VCaP (cell line): ENCODE data around the gene DNAJB14.

Experiments used
- H3K27ac ChIP-seq: fragments of 450-650 bp; 2 replicates; pipeline ENCODE4 v1.5.1; 2017
- TF ChIP-seq, protein P1 (sequence below): fragments of 450-650 bp; conservative IDR thresholded peaks from 2 replicates; pipeline ENCODE4 v1.5.1; 2017; ENCODE audit warnings: mild to moderate bottlenecking, moderate library complexity

Gene DNAJB14

DNA sequence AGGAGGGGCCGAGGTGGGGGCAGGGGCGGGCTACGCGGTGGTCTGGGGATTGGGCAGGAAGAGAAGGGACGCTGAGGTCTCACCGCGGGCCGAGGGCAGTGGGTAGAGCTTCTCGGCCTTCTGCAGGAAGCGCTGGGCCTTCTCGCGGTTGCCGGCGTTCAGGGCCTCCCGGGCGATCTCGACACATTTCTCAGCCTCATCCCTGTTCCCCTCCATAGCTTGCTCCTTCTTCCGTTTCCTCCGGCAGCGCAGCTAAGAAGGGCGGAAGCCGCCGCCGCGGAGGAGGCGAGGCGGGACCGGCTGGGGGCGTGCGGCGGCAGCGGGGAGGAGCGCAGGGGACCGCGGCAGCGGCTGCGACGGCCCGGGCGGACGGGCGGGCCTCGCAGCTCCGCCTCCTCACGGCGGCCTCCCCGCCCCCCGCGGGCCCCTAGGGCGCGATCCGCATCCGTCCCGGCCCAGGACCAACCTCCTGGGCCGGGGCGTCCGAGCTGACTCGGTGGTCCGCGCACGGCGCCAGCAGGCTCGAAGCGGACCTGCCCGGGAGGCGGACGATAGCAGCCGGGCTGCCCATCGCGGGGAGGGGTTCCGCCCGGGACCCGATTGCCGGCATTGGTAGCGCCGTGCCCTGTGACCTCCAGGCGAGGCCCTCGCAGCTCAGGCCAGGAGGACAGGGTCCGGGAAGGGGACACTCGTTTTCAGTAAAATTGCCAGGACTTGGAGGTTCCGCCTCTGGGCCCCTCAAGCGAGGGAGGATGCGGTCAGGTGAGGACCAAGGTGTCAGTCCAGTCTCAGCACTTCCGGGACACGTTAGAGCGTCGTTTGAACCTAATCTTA lies at the start of gene DNAJB14:
DNAJB14 (minus strand) TSS at position 263 of the 834 bp plus-strand sequence; CDS start at position 216, 47 bp downstream.
- TF ChIP-seq, protein P1, sequence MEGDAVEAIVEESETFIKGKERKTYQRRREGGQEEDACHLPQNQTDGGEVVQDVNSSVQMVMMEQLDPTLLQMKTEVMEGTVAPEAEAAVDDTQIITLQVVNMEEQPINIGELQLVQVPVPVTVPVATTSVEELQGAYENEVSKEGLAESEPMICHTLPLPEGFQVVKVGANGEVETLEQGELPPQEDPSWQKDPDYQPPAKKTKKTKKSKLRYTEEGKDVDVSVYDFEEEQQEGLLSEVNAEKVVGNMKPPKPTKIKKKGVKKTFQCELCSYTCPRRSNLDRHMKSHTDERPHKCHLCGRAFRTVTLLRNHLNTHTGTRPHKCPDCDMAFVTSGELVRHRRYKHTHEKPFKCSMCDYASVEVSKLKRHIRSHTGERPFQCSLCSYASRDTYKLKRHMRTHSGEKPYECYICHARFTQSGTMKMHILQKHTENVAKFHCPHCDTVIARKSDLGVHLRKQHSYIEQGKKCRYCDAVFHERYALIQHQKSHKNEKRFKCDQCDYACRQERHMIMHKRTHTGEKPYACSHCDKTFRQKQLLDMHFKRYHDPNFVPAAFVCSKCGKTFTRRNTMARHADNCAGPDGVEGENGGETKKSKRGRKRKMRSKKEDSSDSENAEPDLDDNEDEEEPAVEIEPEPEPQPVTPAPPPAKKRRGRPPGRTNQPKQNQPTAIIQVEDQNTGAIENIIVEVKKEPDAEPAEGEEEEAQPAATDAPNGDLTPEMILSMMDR: no peak
- H3K27ac ChIP-seq: peak within 1 kb of the TSS; percentile 89

DNA sequence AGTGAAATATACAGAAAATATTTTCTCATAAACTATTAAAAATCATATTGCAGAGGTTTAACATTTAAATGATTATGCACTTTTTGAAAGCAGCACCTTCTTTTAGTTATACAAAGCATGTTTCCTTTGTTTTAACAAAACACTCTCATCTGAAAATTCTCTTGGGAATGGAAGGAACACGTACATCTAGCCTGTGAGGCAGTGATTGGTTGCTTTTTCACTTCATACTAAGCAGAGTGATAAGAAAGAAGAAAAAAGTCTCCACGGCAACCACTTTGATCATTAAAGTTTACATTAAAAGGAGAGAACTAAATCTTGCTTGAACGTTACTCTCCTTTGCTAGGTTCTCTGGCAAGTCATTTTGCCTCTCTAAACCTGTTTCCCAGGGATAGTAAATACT lies 45.3 kb upstream of the DNAJB14 start:
- TF ChIP-seq, protein P1: no peak
- no peak overlapping the region for H3K27ac ChIP-seq

DNA sequence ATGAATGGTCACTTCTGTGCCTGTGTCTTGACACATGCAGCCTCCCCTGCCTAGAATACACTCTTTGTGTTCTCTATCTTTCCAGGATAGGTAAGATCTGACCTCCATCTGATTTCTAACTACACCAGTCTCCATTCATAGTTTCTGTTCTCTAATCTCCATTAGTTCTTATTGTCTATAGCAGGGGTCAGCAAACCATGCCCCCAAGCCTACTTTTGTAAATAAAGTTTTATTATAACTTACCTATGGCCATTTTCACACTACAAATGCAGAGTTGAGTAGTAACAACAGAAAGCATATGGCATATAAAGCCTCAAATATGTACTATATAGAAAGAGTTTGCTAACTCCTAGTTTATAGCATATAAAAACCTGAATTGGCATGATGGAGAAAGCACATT lies 41.3 kb upstream of the DNAJB14 start:
- TF ChIP-seq, protein P1: no peak
- no peak overlapping the region for H3K27ac ChIP-seq

DNA sequence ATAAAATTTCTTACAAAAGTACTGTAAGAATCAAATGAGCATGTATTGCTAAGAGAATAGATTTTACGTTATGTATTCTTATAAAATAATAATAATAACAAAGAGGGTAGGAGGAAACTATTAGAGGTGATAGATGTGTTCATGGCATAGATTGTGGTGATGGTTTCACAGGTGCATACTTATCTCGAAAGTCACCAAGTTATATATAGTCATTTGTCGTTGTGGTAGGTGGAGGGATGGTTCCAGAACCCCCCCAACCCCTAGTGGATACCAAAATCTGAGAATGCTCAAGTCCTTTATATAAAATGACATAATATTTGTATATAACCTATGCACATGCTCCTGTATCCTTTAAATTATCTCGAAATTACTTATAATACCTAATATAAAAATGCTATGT lies 40.4 kb upstream of the DNAJB14 start:
- TF ChIP-seq, protein P1: no peak
- no peak overlapping the region for H3K27ac ChIP-seq

DNA sequence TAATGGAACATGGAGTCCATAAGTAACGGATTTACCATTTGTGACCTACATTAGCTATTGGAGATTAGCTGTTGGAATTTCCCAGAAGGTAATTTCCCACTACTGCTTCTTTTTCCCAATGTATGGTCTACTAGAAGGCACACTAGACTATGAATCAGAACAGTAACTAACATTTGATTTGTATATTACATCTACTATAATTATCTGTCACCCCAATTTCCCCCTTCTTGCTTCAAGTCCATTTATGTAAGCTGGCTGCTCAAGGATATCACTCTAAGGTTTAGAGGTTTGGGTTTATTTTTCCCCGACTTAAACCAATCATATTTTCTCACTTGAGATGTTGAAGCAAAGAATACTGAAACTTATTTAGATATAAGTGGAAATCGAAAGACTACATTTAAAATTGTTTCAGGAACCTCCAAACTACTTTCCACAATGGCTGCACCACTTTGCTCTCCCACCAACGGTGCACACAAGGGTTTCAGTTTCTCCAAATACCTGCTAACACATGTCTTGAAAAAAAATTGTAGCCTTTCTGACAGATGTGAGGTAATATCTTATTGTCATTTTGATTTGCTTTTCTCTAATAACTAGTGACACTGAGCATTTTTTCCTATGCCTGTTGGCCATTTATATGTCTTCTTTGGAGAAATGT lies 37.0 kb upstream of the DNAJB14 start:
- TF ChIP-seq, protein P1: no peak
- H3K27ac ChIP-seq: no peak overlapping the region

DNA sequence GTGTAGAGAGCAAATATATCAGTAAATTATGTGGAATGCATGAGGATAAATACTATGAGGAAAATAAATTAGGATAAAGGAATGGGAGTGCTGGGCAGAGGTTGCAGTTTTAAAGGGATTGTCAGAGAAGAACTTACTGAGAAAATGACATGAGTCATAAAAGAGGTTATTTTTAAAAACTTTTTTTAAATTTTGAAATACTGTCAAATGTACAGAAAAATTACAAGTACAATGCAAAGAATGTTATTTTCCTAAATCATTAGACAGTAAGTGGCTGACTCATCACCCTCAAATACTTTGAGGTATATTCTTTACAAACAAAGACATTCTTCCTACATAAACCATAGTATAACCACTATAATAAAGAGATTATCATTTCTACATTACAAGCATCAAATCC lies 33.5 kb upstream of the DNAJB14 start:
- no peak overlapping the region for H3K27ac ChIP-seq
- TF ChIP-seq, protein P1: no peak

DNA sequence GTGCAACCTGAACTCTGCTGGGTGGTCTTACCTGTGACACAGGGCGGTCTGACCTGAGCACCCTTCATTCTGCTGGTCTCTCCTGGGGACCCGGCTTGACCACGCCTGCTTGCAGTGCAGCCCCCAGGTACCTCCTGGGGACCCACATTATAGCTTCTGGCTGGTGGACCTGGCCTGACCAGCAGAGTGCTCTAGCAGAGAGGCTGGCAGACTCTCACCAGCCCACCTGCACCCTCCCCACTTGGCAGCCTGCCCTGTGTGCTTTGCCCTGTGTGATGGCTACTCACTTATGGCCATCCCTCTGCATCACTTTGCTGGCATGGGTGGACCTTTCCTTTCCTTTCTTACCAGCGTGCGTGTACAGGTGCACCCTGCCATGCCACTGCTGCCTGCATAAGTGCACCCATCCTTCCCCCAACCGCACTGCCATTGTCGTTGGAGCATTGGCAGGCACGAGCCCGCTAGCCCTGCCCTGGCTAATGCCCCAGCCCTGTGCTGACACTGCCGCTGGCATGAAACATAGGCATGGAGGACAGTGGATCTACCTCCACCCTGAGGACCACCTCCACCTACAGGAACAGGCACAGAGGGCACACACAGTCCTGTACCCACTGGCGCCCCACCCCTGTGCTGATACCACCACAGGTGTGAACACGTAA lies 25.2 kb upstream of the DNAJB14 start:
- TF ChIP-seq, protein P1: no peak
- H3K27ac ChIP-seq: no peak overlapping the region
